BJ (cell line): ENCODE measurements around the gene DPF1. TPM values are rescaled to one million over a fixed set of nuclear protein-coding genes. Genes with fewer than 3 reads are reported as not detected.

Experiments used
- CTCF ChIA-PET: fragments of 350-600 bp; formaldehyde crosslinking; extraction: SDS; loops from one replicate; lab custom pipeline; 2021; ENCODE audit warnings: antibody characterized with exemption, inconsistent platforms; lab: Yijun Ruan, JAX
- POLR2A ChIA-PET: fragments of 300-600 bp; sonication (Branson Sonifier 250); formaldehyde crosslinking; extraction: SDS; loops from one replicate; lab custom pipeline; 2021; ENCODE audit warnings: antibody characterized with exemption; lab: Charles Lee
- DNase-seq: peaks from one replicate; pipeline ENCODE4 v3.0.0-alpha.2; 2011; ENCODE audit warnings: low read depth
- H3K27me3 ChIP-seq: 2 replicates; pipeline ENCODE4 v1.6.0; 2011; ENCODE audit warnings: low read length; ENCODE audit not compliant: control insufficient read depth, insufficient read depth
- H3K36me3 ChIP-seq: 2 replicates; pipeline ENCODE4 v1.5.1; 2011; ENCODE audit warnings: low read length; ENCODE audit not compliant: control insufficient read depth, insufficient read depth
- H3K4me3 ChIP-seq: 2 replicates; pipeline ENCODE4 v1.5.1; 2011; ENCODE audit warnings: low read depth, mild to moderate bottlenecking, control low read depth, low read length
- polyA plus RNA-seq: library from polyadenylated mRNA; depleted of rRNA; stranded (reverse); fragments of >200 nt; gene quantifications from 2 replicates; pipeline ENCODE4 v1.2.3, GENCODE V29; 2011
- TF ChIP-seq, protein P1 (sequence below): IDR thresholded peaks from 2 replicates; pipeline ENCODE4 v1.5.1; 2011; ENCODE audit warnings: low read depth, mild to moderate bottlenecking, control low read depth, inconsistent platforms, low read length, moderate library complexity; ENCODE audit not compliant: insufficient read depth

Gene DPF1
- polyA plus RNA-seq, 1 experiment = 2.2 TPM

DNA sequence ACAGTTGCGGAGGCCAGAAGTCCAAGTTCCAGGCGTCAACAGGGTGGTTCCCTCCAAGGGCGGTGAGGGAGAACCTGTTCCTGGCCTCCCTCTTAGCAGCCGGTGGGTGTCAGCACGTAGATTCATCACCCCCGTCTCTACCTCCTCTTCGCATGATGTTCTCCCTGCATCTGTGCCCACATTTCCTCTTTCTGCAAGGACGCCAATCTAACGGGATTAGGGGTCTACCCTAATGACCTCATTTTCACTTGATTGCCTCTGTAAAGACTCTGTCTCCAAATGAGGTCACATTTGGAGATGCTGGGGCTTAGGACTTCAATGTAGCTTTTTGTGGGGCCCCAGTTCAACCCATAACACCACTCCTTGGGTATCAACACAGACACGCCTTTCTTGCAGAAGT, 38.5 kb downstream of the DPF1 start:
- H3K36me3 ChIP-seq = peaks cover 3% of the 10 kb centered on the region
- CTCF ChIA-PET = no interaction called here
- H3K4me3 ChIP-seq = no peak overlapping the region
- no peaks in the 10 kb centered on the region for H3K27me3 ChIP-seq
- POLR2A ChIA-PET = no interaction called here
- TF ChIP-seq, protein P1, sequence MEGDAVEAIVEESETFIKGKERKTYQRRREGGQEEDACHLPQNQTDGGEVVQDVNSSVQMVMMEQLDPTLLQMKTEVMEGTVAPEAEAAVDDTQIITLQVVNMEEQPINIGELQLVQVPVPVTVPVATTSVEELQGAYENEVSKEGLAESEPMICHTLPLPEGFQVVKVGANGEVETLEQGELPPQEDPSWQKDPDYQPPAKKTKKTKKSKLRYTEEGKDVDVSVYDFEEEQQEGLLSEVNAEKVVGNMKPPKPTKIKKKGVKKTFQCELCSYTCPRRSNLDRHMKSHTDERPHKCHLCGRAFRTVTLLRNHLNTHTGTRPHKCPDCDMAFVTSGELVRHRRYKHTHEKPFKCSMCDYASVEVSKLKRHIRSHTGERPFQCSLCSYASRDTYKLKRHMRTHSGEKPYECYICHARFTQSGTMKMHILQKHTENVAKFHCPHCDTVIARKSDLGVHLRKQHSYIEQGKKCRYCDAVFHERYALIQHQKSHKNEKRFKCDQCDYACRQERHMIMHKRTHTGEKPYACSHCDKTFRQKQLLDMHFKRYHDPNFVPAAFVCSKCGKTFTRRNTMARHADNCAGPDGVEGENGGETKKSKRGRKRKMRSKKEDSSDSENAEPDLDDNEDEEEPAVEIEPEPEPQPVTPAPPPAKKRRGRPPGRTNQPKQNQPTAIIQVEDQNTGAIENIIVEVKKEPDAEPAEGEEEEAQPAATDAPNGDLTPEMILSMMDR = no peak
- DNase-seq = no peak

DNA sequence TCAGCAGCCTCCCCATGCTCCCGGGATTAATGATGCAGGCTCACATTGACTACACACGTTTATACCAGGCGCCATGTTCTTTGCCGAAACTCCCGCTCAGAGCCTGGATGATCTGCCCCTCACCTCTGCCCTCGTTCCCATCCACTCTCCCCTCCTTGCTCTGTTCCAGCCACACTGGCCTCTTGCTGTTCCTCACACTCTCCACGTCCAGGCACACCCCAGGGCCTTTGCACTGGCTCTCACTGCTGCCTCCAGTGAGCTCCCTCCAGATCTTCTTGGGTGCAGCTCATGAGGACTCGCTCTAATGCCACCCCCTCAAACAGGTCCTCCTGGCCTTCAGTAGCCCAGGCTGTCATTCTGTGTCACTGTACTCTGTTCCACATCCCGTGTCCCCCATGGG, 39.2 kb downstream of the DPF1 start:
- Histone ChIP-seq H3K36me3 (peaks cover 3% of the 10 kb centered on the region), H3K4me3 (no peak overlapping the region), H3K27me3 (no peaks in the 10 kb centered on the region)
- ChIA-PET CTCF (no interaction called here), POLR2A (no interaction called here)
- no peak for DNase-seq
- TF ChIP-seq, protein P1 = no peak

DNA sequence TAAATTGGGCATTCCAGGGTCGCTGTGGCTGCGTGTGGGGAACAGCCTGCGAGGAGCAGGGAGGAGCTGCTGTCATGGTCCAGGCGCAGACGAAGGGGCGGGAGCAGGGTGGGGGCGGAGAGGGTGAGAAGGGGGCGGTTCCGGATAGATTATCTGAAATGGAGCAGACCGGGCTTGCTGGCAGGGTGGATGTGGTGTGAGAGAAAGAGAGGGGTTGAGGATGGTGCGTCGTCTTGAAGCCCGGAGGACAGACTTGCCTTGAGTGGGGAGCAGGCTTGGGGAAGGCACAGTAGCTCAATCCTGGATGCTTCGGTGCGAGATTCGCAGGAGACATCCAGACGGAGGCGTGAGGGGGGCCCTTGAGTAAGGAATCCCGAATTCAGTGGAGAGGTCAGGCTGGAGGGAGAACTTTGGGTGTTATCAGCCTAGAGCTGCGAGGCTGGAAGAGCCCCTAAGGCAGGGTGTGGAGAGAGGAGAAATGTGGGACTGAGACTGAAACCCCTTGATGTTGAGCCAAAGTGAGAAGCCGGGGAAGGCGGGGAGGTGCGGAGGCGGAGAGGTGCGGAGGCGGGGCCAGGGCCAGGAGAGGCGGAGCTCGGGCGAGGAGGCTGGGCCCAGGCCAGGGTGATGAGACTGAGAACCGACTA, 40.6 kb downstream of the DPF1 start:
- POLR2A ChIA-PET = no interaction called here
- peak overlapping the region; percentile 24; the same call in 1 of the 2 replicates for H3K4me3 ChIP-seq
- DNase-seq = no peak
- no peaks in the 10 kb centered on the region for H3K27me3 ChIP-seq
- CTCF ChIA-PET = interaction anchor here (0.7 to 2.1 kb wide), 5 partner anchors 18 to 286 kb away, joined by 3 to 6 read pairs (median 3); no protein-coding TSS in a partner anchor
- peaks cover 3% of the 10 kb centered on the region for H3K36me3 ChIP-seq
- TF ChIP-seq, protein P1 = no peak

DNA sequence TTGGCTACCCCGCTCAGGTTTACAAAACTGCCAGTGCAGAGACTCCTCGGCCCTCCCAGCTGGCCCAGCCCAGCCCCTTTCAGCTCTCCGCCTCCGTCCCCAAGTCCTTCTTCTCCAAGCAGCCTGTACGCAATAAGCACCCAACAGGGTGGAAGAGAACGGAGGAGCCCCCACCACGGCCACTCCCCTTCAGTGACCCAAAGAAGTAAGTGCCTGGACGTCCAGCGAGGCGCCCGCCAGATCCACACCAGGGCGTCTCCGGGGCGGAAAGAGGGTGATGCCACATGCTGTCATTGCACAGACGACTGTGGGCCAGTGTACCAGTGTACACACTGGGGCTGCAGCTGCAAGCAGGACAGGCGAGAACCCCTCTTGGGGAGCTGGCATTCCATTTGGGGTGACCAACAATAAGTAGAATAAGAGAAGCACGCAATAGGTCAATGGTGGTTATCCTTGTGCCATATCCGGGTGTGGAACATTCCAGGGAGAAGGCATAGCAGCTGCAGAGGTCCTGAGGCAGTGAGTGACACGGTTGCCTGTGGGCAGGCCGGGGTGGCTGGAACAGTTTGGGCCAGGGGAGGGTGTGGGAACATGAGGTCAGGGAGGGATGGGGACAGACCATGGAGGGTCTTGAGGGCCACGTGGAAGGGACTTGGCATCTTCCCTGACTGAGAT, 41.3 kb downstream of the DPF1 start:
- Histone ChIP-seq H3K36me3 (peaks cover 3% of the 10 kb centered on the region), H3K27me3 (no peaks in the 10 kb centered on the region), H3K4me3 (no peak overlapping the region)
- CTCF ChIA-PET = interaction anchor here (0.6 to 2.1 kb wide), 3 partner anchors 19 to 280 kb away, joined by 3 to 6 read pairs (median 3); no protein-coding TSS in a partner anchor
- POLR2A ChIA-PET = no interaction called here
- DNase-seq = no peak
- TF ChIP-seq, protein P1 = no peak

DNA sequence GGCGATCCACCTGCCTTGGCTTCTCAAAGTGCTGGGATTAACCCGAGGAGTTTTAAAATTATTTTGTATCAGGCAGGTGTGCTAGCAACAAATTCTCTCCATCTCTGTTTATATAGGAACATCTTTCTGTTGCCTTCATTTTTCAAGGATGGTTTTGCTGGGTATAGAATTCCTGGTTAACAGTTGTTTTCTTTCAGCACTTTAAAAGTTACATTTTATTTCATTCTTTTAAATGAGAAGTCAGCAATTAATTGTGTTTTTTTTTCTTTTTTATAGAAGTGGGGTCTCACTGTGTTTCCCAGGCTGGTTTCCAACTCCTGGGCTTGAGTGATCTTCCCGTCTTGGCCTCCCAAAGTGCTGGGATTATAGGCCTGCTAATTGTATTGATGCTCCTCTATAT, 44.0 kb downstream of the DPF1 start:
- ChIA-PET CTCF (no interaction called here), POLR2A (no interaction called here)
- Histone ChIP-seq H3K4me3 (no peak overlapping the region), H3K27me3 (no peaks in the 10 kb centered on the region), H3K36me3 (peaks cover 3% of the 10 kb centered on the region)
- TF ChIP-seq, protein P1 = no peak
- DNase-seq = no peak
